ENCODE measurements around the gene KCNC3.

Gene KCNC3

DNA sequence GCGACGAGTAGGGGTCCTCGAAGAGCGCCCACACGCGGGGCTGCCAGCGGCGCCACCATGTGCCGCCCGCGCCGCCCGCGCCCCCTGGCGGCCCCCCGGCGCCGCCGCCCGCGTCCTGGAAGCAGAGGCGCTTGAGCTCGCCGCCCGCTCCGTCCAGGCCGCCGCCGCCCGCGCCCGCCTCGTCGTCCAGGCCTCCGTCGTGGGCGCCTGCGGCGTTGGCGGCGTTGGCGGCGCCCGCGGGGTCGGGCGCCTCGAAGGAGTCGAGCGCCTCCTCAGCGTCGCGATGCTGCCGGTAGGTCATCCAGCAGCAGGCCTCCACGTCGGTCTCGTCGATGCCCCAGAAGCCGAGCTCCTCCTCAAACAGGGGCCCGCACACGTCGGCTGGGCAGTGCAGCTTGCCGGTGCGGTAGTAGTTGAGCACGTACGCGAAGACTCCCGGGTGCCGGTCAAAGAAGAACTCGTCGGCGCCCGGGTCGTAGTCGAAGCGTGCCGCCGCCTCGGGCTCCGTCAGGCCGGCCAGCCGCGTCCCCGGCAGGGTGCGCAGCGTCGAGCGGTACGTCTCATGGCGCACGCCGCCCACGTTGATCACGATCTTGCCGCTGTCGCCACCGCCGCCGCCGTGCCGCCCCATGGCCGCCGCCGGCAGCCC, 829 bp downstream of the KCNC3 start:
- no peak for DNase-seq (ENCODE audit: low spot score)
- no peak for FAIRE-seq

DNA sequence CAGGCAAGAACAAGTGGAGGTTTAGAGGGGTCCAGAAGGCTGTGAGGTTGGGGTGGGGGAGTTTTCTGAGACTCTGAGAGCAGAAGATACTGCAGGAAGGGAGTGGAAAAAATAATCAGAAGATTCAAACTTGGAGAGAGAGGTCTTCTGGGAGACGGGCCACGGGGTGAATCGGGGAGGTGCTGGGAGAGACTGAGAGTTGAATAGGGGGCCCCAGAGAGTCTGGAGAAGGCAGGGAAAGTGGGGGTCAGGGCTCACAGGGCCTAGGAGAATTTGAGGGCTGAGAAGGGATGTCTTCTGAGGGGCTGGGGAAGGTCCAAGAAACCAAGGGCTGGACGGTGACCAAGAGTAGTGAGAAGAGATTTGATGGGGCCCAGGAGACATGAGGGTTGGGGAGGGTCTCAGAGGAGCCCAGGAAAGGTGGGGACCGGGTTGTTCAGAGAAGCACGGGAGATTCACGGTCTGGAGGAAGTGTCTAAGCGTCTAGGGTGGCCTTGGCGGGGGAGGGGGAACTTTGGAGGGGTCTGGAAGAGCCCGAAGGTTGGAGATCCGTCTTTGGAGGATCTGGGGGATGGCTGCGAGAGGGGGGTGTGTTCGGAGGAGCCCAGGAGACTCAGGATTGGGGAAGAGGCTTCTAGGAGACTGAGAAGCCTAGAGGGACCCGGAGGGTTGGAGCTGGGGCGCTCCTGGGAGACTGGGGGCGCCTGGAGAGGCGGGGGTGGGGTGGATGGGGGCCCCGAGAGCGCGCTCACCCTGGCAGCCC, 1.5 kb downstream of the KCNC3 start:
- FAIRE-seq (no peak), DNase-seq (ENCODE audit: low spot score) (no peak)

- no peak for DNase-seq (ENCODE audit: low spot score)
- no peak for FAIRE-seq
Observed at GRCh38 chr19:50327013-50327412, 2.2 kb downstream of the KCNC3 start.

GRCh38 chr19:50326101-50326664, 3.0 kb downstream of the KCNC3 start:
- FAIRE-seq: no peak
- no peak for DNase-seq (ENCODE audit: low spot score)

DNA sequence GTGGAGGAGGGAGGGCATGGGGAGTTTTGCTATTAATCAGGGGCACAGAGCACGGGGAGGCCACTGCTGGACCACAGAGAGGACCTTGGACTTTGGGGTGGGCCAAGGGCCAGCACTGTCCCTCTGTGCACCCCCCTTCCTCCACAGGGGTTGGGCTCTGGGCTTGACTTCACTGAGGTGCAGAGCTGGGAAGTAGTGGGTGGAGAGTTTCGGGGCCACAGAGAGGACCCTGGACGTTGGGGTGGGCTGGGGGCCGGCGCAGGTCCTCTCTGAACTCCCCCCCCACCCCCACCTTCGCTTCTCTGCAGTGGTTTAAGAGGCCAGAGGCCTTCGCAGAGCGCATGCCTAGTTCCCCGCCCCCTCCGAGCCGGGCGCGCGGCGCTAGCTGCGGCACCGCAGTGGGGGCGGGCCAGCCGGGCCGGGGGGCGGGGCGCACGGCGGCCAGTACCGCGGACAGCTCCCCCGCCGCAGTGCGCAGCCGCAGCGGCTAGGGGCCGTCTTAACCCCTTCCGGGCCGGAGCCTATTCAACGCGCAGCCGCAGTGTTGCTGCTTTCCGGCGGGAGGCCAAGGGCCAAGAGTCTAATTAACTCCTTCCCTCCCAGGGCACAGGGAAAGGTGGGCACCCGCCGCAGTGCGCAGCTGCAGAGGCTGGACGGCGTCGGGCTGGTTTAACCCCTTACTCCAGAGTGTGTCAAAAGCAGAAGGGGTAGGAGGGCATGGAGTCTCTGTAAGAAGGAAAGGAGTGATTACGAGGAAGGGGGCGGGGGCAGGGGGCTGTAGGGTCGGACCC, 3.7 kb downstream of the KCNC3 start:
- DNase-seq (ENCODE audit: low spot score): no peak
- no peak for FAIRE-seq

DNA sequence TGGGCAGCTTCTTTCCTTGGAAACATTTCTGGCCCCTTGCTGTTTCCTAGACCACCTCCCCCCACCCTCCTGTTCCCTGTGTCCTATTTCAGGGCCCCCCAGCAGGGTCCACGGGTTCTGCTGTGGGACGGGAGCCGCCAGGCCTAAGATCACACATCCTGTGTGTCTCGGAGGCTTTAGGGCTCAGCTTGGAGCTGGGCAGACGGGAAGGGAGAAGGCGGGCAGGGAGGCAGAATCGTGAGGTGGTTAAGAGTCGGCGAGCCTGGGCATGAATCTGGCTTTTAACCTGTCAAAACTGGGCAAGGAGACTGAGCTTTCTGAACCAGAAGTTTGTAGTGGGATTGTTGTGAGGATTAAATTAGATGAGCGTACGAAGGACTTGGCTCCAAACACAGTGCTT, 4.8 kb downstream of the KCNC3 start:
- DNase-seq (ENCODE audit: low spot score): no peak
- no peak for FAIRE-seq

GRCh38 chr19:50323782-50324133, 5.4 kb downstream of the KCNC3 start:
- DNase-seq (ENCODE audit: low spot score): no peak
- no peak for FAIRE-seq

DNA sequence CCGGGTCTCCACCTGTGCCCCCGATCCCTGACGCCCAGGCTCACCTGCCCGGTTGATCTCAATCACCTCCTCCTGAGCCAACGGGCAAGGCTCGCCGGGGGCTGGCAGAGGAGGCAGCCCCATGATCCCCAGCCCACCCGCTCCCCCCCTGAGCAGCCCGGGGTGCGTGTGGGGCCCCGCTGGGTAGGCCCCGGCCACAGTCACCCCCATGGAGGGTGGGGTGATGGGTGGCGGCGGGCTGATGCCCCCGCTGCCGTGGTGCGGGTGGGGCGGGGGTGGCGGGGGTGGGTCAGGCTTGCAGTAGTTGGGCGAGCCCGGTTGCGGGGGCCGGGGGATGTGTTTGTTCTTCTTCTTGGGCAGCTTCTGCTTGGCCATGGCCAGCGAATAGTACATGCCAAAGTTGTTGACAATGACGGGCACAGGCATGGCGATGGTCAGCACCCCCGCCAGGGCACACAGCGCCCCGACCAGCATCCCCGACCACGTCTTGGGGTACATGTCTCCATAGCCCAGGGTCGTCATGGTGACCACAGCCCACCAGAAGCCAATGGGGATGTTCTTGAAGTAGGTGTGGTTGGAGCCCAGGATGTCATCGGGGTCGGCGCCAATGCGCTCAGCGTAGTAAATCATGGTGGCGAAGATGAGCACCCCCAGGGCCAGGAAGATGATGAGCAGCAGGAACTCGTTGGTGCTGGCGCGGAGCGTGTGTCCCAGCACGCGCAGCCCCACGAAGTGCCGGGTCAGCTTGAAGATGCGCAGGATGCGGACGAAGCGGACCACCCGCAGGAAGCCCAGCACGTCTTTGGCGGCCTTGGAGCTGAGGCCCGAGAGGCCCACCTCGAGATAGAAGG, 6.0 kb downstream of the KCNC3 start:
- DNase-seq (ENCODE audit: low spot score) (no peak), FAIRE-seq (no peak)

GRCh38 chr19:50322234-50322633, 6.9 kb downstream of the KCNC3 start:
- no peak for FAIRE-seq

DNA sequence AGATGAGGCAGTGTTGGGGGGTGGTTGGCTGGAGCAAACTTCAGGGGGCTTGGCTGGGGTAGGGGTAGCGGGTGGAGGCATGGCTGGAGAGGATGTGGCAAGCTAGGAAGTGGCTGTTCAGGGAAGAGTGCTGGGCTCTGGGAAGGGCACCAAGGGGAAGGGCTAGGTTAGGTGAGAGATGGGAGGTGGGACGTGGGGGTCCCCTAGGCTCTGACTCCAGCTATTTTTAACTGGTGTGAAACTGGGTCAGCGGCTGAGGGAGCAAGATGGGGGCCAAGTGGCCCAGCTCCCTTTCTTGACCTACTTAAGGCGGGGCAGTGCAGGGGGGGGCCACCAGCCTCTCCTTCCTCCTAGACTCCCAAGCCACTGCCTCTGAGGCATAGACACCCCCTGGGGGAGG, 7.3 kb downstream of the KCNC3 start:
- DNase-seq (ENCODE audit: low spot score) (no peak), FAIRE-seq (no peak)

More at GRCh38 chr19:50322234-50322633, 6.9 kb downstream of the KCNC3 start:
- DNase-seq (ENCODE audit: low spot score): no peak

DNA sequence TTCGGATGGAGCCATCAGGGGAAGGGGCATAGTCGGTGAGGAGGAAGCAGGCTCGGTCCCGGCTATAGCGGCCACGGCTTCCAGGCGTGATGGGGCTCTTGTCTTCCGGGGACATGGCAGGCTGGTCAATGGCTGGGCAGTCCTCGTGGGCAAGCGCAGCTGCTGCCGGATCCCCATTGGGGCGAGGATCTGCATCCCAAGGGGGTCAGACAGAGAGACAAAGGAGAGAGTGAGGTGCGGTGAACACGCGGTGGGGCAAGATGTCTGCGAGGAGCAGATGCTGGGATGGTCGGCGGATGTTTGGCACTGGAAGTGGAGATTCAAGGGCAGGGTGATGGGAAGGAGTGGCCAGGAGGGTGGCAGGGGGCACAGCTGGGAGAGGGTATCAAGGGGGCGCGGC, 8.6 kb downstream of the KCNC3 start:
- no peak for DNase-seq (ENCODE audit: low spot score)
- FAIRE-seq: no peak

DNA sequence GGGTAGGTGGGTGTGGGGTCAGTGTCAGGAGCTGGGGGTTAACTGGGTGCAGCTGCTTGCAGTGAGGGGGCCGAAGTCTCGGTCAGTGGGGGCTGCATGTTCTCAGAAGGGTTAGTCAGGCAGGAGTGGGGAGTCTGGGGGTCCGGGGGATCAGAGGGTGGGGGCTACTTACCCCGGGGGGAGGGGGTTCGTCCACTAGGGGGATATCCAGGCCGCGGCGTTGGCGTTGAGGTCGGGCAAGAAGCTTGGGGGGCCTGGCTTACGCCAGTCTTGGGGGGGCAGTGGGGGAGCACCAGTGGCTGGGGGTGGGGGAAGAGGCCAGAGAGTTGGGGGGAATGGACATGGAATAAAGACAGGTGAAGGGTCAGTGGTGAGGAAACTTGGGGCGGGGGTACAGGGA, 9.1 kb downstream of the KCNC3 start:
- DNase-seq (ENCODE audit: low spot score): no peak
- FAIRE-seq: no peak

GRCh38 chr19:50319156-50319555, 10.0 kb downstream of the KCNC3 start:
- no peak for FAIRE-seq
- DNase-seq (ENCODE audit: low spot score): no peak

- FAIRE-seq (no peak), DNase-seq (ENCODE audit: low spot score) (no peak)
Observed at GRCh38 chr19:50318438-50318837, 10.7 kb downstream of the KCNC3 start.

- FAIRE-seq (no peak), DNase-seq (ENCODE audit: low spot score) (no peak)
Observed at GRCh38 chr19:50317115-50317514, 12.1 kb downstream of the KCNC3 start.

- FAIRE-seq (no peak), DNase-seq (ENCODE audit: low spot score) (no peak)
Observed at GRCh38 chr19:50315773-50316448, 13.3 kb downstream of the KCNC3 start.

GRCh38 chr19:50314724-50315708, 14.2 kb downstream of the KCNC3 start:
- FAIRE-seq (no peak), DNase-seq (ENCODE audit: low spot score) (no peak)

DNA sequence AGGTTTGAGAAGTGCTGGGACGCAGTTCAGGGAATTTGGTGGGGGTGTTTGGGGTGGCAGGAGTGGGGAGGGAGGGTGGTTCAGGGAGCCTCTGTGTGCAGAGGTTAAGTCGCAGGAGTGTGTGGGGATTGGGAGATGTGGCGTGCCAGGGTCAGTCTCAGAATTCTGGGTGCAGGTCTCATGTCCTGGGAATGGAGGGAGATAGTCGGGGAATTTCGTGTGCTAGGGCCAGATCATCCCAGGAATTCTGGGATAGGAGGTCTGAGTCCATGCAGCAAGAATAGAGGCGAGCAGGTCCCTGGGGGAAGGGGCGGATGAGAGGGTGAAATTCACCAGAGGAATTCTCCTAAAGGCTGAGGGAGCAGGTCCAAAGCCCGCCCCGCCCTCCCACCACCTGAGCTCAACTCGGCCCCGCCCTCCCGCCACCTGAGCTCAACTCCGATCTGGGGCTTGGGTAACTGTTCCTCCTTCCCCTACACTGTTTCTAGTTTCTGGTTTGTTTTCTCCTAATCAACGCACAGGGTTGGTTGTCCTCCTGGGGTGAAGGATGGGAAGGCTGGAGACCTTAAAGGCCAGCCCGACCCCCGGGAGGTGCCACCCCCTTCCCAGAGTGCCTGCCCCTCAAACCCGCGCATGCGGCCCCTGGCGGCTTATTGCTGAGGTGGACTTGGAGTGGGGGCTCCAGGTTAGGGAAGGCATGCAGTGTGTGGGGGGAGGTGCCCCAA, 15.2 kb downstream of the KCNC3 start:
- DNase-seq (ENCODE audit: low spot score) (no peak), FAIRE-seq (no peak)

Measured in RCC 7860 (cell line).